GM10266 (cell line): ENCODE measurements around the gene MCC.

Experiments used
- DNase-seq: peaks from one replicate; pipeline ENCODE4 v3.0.0; 2012; ENCODE audit errors: extremely low spot score
- TF ChIP-seq, protein P1 (sequence below): IDR thresholded peaks from 2 replicates; pipeline ENCODE4 v1.5.1; 2012; ENCODE audit warnings: mild to moderate bottlenecking, low read depth; ENCODE audit not compliant: control insufficient read depth, insufficient read depth; ENCODE audit errors: missing control alignments

MCC gene

DNA sequence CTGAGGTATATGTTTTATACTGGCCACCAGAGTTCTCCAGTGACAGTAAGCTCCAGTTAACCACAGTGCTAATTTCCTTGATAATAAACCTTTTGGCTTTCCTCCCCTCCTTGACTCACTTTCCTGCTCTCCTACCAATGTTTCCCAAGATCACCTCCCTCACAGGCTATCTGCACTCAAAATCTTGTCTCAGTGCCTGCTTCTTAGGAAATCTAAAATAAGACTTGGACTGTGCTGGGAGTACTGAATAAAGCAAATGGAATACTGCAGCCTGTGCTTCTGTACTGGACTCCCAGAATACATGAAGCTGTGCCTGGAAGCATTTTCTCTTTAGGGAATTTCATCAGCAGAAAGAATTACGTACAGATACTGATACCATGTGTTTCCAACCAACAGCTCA is 513.4 kb downstream of the MCC start:
- TF ChIP-seq, protein P1, sequence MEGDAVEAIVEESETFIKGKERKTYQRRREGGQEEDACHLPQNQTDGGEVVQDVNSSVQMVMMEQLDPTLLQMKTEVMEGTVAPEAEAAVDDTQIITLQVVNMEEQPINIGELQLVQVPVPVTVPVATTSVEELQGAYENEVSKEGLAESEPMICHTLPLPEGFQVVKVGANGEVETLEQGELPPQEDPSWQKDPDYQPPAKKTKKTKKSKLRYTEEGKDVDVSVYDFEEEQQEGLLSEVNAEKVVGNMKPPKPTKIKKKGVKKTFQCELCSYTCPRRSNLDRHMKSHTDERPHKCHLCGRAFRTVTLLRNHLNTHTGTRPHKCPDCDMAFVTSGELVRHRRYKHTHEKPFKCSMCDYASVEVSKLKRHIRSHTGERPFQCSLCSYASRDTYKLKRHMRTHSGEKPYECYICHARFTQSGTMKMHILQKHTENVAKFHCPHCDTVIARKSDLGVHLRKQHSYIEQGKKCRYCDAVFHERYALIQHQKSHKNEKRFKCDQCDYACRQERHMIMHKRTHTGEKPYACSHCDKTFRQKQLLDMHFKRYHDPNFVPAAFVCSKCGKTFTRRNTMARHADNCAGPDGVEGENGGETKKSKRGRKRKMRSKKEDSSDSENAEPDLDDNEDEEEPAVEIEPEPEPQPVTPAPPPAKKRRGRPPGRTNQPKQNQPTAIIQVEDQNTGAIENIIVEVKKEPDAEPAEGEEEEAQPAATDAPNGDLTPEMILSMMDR = no peak
- DNase-seq = no peak

- TF ChIP-seq, protein P1 = no peak
- DNase-seq = no peak
Observed at GRCh38 chr5:112973904-112974303, 514.3 kb downstream of the MCC start.

DNA sequence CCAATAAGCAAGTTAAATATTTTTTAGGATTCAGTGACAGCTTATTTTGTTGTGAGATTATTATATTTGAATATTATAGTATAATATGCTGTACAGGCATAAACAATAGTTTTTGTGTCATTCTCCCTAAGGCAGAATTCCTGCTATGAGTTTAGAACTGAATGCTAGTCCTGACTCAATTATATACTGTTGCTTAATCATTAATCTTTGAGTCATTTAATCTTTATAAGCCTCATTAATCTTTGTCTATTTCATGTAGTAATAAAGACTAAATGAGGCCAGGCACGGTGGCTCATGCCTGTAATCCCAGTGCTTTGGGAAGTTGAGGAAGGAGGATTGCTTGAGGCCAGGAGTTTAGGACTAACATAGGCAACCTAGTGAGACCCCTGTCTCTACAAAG is 515.2 kb downstream of the MCC start:
- TF ChIP-seq, protein P1 = no peak
- DNase-seq = no peak
